Measurements from ENCODE around the gene JMJD8.

JMJD8 gene, protein sequence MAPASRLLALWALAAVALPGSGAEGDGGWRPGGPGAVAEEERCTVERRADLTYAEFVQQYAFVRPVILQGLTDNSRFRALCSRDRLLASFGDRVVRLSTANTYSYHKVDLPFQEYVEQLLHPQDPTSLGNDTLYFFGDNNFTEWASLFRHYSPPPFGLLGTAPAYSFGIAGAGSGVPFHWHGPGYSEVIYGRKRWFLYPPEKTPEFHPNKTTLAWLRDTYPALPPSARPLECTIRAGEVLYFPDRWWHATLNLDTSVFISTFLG

DNA sequence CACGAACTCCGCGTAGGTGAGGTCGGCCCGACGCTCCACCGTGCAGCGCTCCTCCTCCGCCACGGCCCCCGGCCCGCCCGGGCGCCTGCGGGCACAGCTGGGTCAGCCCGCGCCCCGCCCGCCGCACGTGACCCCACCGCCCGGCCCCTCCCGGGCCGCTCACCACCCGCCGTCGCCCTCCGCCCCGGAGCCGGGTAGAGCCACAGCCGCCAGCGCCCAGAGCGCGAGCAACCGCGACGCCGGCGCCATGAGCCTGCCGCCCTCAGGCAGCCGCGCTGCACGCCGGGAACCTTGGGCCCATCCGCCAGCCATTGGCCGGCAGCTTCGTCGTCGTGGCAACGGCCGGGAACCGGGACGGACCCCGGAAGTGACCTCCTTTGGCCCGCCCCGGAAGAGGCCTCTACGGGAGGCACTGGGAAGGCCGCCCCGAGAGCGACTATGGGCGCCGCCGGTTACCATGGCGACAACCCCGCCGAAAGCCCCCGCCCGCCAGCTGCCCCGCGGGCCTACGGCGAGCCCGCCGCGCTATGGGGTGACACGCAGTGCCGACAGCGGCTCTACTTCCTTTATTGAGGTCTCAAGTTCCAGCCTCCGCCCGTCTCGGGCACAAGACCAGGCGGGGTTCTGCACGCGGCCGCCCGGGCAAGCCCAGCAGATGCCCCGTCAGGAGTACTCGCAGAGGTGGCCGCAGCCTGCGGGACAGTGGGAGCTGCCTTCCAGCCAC is at the start of gene JMJD8:
TSS of gene JMJD8 (minus strand) at position 264 of the 724 bp plus-strand sequence. CDS start at position 249, 15 bp downstream.
- peak; percentile 60 for DNase-seq

GRCh38 chr16:733382-734207 is 49.5 kb upstream of the JMJD8 start:
- no peak for DNase-seq

- no peak for DNase-seq
Measured at GRCh38 chr16:732936-733335, 48.8 kb upstream of the JMJD8 start.

GRCh38 chr16:732332-732731 is 48.2 kb upstream of the JMJD8 start:
- DNase-seq = no peak

GRCh38 chr16:730666-731509 is 46.8 kb upstream of the JMJD8 start:
- no peak for DNase-seq

- DNase-seq = no peak
Measured at GRCh38 chr16:729768-730665, 45.9 kb upstream of the JMJD8 start.

DNA sequence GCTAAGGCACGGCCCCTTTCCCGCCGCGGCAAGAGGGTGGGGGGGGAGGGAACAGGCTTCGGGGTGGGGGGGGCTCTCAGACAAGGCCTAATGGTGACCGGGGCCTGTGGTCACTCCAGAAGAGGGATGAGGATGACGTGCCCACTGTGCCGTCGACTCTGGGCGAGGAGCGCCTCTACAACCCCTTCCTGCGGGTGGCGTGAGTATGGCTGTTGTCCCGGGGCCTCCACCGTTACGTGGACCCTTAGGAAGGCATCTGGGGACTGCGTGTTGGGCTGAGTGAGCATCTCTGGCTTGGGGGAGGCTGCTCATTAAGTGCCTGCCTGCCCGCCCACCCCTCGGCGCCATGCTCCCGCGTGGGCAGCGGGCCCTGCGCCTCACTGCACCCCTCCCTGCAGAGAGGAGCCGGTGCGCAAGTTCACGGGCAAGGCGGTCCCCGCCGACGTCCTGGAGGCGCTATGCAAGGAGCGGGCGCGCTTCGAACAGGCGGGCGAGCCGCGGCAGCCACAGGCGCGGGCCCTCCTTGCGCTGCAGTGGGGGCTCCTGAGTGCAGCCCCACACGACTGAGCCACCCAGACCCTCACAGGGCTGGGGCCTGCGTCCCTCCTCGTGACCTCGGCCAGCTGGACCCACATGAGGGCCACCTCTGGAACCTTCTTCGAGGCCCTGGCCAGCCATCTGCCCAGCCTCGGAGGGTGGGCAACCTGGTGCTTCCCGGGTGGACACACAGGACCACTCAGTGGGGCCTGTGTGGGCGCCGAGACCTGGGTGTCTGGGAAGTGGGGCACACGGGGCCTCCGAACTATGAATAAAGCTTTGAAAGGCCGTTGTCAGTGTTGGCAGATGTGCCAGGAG is 45.0 kb upstream of the JMJD8 start:
- no peak for DNase-seq

GRCh38 chr16:728131-728889 is 44.2 kb upstream of the JMJD8 start:
- DNase-seq = no peak

DNA sequence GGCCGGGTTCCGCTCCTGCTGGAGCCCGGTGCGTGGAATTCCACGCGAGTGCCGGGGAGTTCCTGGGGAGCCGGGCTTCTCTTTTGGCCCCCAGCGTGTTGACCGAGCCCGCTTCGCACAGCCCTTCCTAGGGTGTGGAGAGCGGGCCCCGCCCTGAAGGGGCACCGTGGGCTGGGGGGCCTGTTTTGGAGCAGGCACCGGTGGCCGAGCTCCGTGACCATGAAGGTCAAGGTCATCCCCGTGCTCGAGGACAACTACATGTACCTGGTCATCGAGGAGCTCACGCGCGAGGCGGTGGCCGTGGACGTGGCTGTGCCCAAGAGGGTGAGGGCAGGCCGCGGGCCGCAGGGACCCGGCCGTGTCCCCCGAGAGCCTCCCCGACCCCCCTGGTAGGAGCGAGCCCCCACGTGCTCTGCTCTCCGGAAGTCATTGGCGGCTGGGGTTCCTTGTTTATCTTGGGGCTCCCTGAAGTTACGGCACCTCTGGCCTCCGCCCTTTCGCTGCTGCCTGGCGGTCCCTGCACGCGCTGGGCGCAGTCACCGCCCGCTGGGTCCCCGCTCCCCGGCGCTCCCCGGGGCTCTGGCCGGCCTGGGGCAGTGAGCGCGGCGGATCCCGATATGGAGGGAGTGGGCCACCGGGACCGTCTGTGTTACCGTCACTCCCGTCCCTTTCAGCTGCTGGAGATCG is 43.3 kb upstream of the JMJD8 start:
- DNase-seq = no peak

GRCh38 chr16:726438-727290 is 42.5 kb upstream of the JMJD8 start, which contains the start of the genes CCDC78 and HAGHL:
Gene CCDC78, minus strand, starts transcription at chr16:726443. Its CDS starts 76 bp downstream, at chr16:726367.
Gene HAGHL, plus strand, starts transcription at chr16:727106. Its CDS starts 404 bp downstream, at chr16:727510.
- DNase-seq = no peak

- no peak for DNase-seq
Measured at GRCh38 chr16:726188-726437, 42.0 kb upstream of the JMJD8 start.

- no peak for DNase-seq
Measured at GRCh38 chr16:725463-726187, 41.5 kb upstream of the JMJD8 start.

DNA sequence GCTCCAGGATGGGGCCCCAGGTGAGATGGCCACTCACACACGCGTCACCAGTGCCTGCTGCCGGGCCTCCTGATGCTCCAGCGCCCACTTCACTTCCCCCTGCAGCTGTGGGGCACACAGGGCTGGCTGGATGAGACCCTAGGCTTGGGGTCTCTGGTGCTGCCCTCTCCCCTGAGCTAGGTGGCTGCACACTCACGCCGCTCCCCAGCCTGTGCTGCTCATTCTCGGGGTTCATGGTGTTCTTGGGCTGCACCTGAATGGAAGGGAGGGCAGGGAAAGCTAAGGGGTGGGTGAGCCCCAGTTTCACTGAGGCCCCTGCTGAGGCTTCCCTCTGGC is 40.9 kb upstream of the JMJD8 start:
- no peak for DNase-seq

- no peak for DNase-seq
Measured at GRCh38 chr16:724188-725040, 40.3 kb upstream of the JMJD8 start.

DNA sequence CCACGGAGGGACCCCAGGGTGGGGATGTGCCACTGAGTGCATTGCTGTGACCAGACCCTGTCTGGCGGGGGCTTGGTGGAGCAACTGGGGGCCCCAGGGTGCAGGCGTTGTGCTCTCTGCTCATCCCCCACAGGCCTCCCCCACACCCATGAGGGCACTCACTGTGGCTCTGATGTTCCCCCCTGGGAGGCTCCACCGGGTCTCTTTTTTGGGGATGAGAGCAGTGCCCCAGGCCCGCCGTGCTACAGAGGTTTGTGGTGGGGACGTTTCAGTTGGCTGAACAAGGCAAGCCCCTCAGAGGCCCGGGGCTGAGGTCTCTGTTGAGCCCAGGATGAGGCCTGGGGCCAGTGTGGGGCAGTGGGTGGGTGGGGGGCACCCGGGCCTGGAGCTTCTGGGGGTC is 39.6 kb upstream of the JMJD8 start:
- DNase-seq = no peak

DNA sequence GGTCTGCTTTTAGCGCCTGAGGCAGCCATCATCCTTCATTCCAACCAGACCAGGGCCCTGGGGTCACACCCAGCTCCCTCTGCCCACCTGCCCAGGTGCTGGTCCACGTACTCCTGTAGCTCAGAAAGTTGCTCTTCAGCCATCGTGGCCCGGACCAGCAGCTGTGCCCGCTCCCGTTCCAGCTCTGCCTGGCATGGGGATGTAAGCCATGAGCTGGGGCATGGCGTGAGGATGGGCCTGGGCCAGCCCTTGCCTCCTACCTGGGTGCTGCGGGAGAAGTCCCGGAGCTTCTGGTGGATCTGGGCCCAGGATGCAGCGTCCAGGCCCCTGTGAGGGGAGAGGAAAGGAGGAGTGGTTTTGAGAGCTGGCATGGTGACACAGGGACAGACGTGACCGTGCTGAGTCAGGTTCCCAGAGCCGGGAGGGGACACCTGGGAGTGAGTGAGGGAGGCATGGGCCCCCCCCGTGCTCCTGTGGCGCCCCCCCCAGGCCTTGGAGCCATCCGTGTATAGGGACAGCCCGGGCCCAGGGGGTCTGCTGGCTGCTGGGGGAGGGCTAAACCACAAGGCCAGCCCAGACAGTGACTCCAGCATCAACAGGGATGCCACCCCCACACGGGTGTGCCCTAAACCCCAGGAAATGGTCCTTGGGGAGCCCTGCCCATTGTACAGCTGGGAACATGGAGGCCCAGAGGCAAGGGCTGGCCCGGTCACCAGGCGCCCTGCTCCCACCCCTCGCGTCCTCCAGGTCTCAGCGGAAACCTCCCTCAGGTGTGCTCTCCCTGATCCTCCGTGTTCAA is 38.9 kb upstream of the JMJD8 start:
- DNase-seq = no peak
